Lower lobe of right lung (tissue), 2 donors: ENCODE measurements around the gene PRKCH. TPM values are rescaled to one million over a fixed set of nuclear protein-coding genes. Genes with fewer than 3 reads are reported as not detected.

Experiments
- ATAC-seq, 2 donors: fragments of 200-7000 bp; cut with Tn5 transposase; one replicate each; pipeline ENCODE4 v1.9.1; 2020 to 2022; ENCODE audit warnings: mild to moderate bottlenecking in 2 of 2, moderate library complexity in 2 of 2
- DNase-seq: peaks from one replicate; pipeline ENCODE4 v3.0.0-alpha.2; 2020
- H3K27ac ChIP-seq: fragments of 200-600 bp; one replicate; pipeline ENCODE4 v1.8.0; 2022
- H3K27me3 ChIP-seq: fragments of 200-600 bp; one replicate; pipeline ENCODE4 v1.8.0; 2022; ENCODE audit warnings: low read depth
- H3K36me3 ChIP-seq: fragments of 200-600 bp; one replicate; pipeline ENCODE4 v1.8.0; 2022; ENCODE audit warnings: mild to moderate bottlenecking
- H3K4me1 ChIP-seq: fragments of 200-600 bp; one replicate; pipeline ENCODE4 v1.8.0; 2022
- H3K4me3 ChIP-seq: fragments of 200-600 bp; one replicate; pipeline ENCODE4 v1.8.0; 2022; ENCODE audit warnings: mild to moderate bottlenecking
- H3K9me3 ChIP-seq: fragments of 200-600 bp; one replicate; pipeline ENCODE4 v1.8.0; 2022
- intact Hi-C: fragments of 100-400 bp; cut with DNase I; formaldehyde crosslinking; loops from one replicate; pipeline ENCODE4 v1.11.0; 2022
- total RNA-seq: library from RNA; stranded (reverse); fragmentation: NEBNext Ultra II Directional; extraction: Animal tissue kit (Norgen Biotek cat#: 25700); gene quantifications from one replicate; pipeline ENCODE4 v1.2.1, GENCODE V29; 2021
- TF ChIP-seq, protein P1 (sequence below): fragments of 200-600 bp; IDR thresholded peaks from one replicate; pipeline ENCODE4 v1.8.0; 2022; ENCODE audit warnings: antibody characterized with exemption, mild to moderate bottlenecking
- donor health status: DM: no; HTN: yes; CAD: no; lungs with severe emphysema.

Gene PRKCH
- total RNA-seq, 1 donor from 2014 or later: 60.9 TPM

DNA sequence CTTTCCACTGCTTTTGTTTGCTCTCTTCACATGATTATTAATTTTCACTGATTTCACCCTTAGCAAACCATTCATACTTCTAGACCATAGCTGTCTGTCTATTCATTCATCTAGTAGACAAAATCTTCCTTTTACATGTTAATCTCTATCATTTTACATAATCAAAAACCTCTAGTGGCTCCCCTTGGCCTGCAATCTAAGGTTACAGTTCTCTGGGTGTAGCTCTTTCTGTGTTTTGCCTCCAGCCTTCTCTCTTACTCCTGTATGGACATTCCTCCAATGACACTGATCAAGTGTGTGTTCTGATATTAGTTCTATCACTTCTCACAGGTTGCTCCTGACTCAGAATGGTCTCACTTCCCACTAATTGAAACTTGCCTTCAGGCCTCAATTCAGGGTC is 56.4 kb downstream of the PRKCH start:
- intact Hi-C loops: no loop called here
- no peak overlapping the region for H3K4me3 ChIP-seq
- H3K27me3 ChIP-seq: no peaks in the 10 kb centered on the region

DNA sequence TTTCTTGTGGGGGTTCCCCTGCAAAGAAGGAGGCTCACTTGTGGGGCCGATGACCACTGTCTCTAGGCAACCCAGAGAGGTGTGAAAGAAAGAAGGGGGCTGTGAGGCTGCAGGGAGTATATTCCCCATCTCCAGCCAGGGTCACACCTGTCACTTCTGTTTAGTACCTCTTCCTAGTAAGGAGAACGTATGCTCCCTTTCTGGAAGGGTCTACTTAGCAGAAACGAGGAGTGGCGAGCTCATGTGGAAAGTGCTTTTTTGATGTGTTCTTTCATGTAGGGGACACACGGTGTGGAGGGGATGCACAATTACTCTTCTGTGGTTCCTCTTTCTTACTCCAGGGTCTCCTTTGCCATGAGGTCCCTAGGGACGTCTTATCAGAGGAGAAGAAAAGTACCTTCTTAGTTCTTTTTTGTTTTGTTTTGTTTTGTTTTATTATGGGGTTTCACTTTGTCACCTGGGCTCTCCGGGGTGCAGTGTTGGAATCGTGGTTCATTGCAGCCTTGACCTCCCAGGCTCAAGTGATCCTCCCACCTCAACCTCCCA is 58.3 kb downstream of the PRKCH start:
- H3K4me3 ChIP-seq: no peak overlapping the region
- H3K9me3 ChIP-seq: peaks cover 5% of the 10 kb centered on the region
- intact Hi-C loops: no loop called here
- TF ChIP-seq, protein P1, sequence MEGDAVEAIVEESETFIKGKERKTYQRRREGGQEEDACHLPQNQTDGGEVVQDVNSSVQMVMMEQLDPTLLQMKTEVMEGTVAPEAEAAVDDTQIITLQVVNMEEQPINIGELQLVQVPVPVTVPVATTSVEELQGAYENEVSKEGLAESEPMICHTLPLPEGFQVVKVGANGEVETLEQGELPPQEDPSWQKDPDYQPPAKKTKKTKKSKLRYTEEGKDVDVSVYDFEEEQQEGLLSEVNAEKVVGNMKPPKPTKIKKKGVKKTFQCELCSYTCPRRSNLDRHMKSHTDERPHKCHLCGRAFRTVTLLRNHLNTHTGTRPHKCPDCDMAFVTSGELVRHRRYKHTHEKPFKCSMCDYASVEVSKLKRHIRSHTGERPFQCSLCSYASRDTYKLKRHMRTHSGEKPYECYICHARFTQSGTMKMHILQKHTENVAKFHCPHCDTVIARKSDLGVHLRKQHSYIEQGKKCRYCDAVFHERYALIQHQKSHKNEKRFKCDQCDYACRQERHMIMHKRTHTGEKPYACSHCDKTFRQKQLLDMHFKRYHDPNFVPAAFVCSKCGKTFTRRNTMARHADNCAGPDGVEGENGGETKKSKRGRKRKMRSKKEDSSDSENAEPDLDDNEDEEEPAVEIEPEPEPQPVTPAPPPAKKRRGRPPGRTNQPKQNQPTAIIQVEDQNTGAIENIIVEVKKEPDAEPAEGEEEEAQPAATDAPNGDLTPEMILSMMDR: no peak
- DNase-seq (no peak), ATAC-seq (no peak)
- no peaks in the 10 kb centered on the region for H3K27me3 ChIP-seq
- H3K4me1 ChIP-seq: peaks cover 26% of the 10 kb centered on the region
- no peaks in the 10 kb centered on the region for H3K36me3 ChIP-seq
- no peak overlapping the region for H3K27ac ChIP-seq

More for the DNA sequence above, 56.4 kb downstream of the PRKCH start:
- Histone ChIP-seq H3K36me3 (no peaks in the 10 kb centered on the region), H3K9me3 (peaks cover 15% of the 10 kb centered on the region), H3K27ac (no peak overlapping the region), H3K4me1 (peaks cover 15% of the 10 kb centered on the region)
- no peak for ATAC-seq
- TF ChIP-seq, protein P1: no peak
- no peak for DNase-seq

DNA sequence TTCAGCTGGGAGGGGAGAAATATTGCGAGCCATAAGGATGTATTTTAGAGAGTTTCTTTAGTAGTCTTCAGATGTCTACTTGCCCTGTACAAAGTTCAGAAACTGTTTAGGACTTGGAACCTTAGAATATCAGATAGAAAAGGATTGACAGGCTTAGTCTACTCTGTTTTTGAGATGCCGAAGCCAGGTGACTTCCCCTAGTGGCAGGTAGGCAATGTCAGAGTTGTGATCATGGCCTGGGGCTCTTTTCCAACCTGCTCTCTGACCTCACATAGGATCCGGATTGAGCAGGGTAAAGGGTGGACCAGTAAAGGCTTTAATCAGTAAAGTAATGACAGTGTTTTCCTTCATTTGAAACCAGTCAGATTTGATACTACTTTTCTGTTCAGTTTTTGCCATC is 59.6 kb downstream of the PRKCH start:
- ATAC-seq (no peak), DNase-seq (no peak)
- no peaks in the 10 kb centered on the region for H3K27me3 ChIP-seq
- H3K27ac ChIP-seq: no peak overlapping the region
- peaks cover 37% of the 10 kb centered on the region for H3K4me1 ChIP-seq
- no peaks in the 10 kb centered on the region for H3K36me3 ChIP-seq
- TF ChIP-seq, protein P1: no peak
- intact Hi-C loops: no loop called here
- no peaks in the 10 kb centered on the region for H3K9me3 ChIP-seq
- no peak overlapping the region for H3K4me3 ChIP-seq

DNA sequence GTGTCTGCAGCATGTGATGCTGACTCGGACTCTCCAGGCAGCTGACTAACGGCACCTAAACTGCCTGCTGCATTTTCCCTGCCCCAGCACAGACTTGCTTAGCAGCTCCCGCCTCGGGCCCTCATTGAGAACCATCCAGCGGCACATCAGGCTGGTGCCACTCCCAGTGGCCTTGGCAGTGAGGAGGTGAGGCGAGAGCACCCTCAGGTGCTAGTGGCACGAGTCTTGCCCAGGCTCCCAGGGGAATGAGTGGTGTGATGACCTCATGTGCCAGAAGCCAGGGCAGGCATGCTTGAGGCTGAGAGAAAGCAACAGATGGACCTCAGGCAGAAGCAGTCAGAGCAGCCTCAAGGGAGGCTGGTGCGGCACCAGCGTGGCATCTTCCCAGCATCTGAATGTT is 60.2 kb downstream of the PRKCH start:
- H3K36me3 ChIP-seq: no peaks in the 10 kb centered on the region
- peak; percentile 47 for DNase-seq
- no peaks in the 10 kb centered on the region for H3K27me3 ChIP-seq
- no peak overlapping the region for H3K27ac ChIP-seq
- intact Hi-C loops: no loop called here
- peaks cover 43% of the 10 kb centered on the region for H3K4me1 ChIP-seq
- TF ChIP-seq, protein P1: no peak
- no peak overlapping the region for H3K4me3 ChIP-seq
- ATAC-seq: peak; percentile 35 to 72
- H3K9me3 ChIP-seq: no peaks in the 10 kb centered on the region

DNA sequence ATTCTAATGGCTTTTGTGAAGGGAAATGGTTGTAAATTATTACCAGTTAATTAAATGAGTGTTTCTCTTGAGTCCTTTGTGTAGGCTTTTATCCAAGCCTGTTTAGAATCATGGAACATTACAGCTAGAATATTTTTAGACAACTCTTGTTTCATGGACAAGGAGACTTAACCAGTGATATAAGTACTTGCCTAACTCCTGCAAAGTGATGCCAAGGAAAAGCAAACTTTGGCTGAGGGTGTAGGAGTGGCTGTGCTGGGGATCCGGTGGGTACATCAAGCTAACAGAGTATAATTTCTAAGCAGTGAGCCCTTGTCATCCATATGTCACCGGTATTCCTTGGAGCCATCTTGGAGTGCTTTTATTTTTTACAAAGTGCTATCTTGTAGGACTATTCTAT is 61.5 kb downstream of the PRKCH start:
- no peaks in the 10 kb centered on the region for H3K9me3 ChIP-seq
- H3K27me3 ChIP-seq: no peaks in the 10 kb centered on the region
- peaks cover 51% of the 10 kb centered on the region for H3K4me1 ChIP-seq
- intact Hi-C loops: no loop called here
- H3K27ac ChIP-seq: no peak overlapping the region
- peak; percentile 42 to 49 for ATAC-seq
- no peak for DNase-seq
- no peaks in the 10 kb centered on the region for H3K36me3 ChIP-seq
- TF ChIP-seq, protein P1: no peak
- no peak overlapping the region for H3K4me3 ChIP-seq
